PC-9 (cell line): ENCODE measurements around the gene COL13A1. TPM values are rescaled to one million over a fixed set of nuclear protein-coding genes. Genes with fewer than 3 reads are reported as not detected.

Source experiments
- BruUV-seq: library from RNA; stranded (reverse); fragments of 400-500 nt; replicated peaks from 2 replicates; lab custom pipeline; 2021; lab: Mats Ljungman, UMichigan
- CTCF ChIA-PET: fragments of 300-600 bp; sonication (Branson Sonifier 250); formaldehyde crosslinking; loops from one replicate; lab custom pipeline; 2022; ENCODE audit warnings: antibody characterized with exemption; lab: Charles Lee
- POLR2A ChIA-PET: fragments of 300-600 bp; sonication (Branson Sonifier 250); formaldehyde crosslinking; loops from one replicate; lab custom pipeline; 2022; ENCODE audit warnings: antibody characterized with exemption; ENCODE audit not compliant: unreplicated experiment; lab: Charles Lee
- DNase-seq, 2 experiments: peaks; one replicate each; pipeline versions ENCODE4 v3.0.0 to v3.0.0-alpha.2; 2015 to 2022; ENCODE audit warnings: mixed read lengths in 1 of 2
- H2AFZ ChIP-seq: fragments of 200-600 bp; sonication (generic); 2 replicates; pipeline ENCODE4 v1.8.1; 2017; ENCODE audit warnings: antibody characterized with exemption
- H3F3A ChIP-seq: fragments of 200-600 bp; sonication (generic); 2 replicates; pipeline ENCODE4 v1.8.1; 2017; ENCODE audit warnings: antibody characterized with exemption, mild to moderate bottlenecking, low read depth; ENCODE audit not compliant: insufficient read depth
- H3K27ac ChIP-seq: fragments of 200-600 bp; sonication (generic); 2 replicates; pipeline ENCODE4 v1.6.1; 2016; ENCODE audit warnings: mixed run types
- H3K27me3 ChIP-seq: fragments of 200-600 bp; sonication (generic); 2 replicates; pipeline ENCODE4 v1.6.1; 2016; ENCODE audit warnings: low read depth, mixed run types; ENCODE audit not compliant: insufficient read depth
- H3K36me3 ChIP-seq: fragments of 200-600 bp; sonication (generic); 2 replicates; pipeline ENCODE4 v1.6.1; 2016; ENCODE audit warnings: low read depth, mixed run types
- H3K4me1 ChIP-seq: fragments of 200-600 bp; sonication (generic); replicated peaks from 2 replicates; pipeline ENCODE4 v1.6.1; 2016; ENCODE audit warnings: mixed run types; ENCODE audit not compliant: insufficient read depth
- H3K4me2 ChIP-seq: fragments of 200-600 bp; sonication (generic); 2 replicates; pipeline ENCODE4 v1.6.1; 2017; ENCODE audit warnings: mixed run types
- H3K4me3 ChIP-seq: fragments of 200-600 bp; sonication (generic); 2 replicates; pipeline ENCODE4 v1.6.1; 2016; ENCODE audit warnings: mixed run types
- H3K79me2 ChIP-seq: fragments of 200-600 bp; sonication (generic); 2 replicates; pipeline ENCODE4 v1.6.1; 2017; ENCODE audit warnings: low read depth, mixed run types
- H3K9me2 ChIP-seq: fragments of 200-600 bp; sonication (generic); 2 replicates; pipeline ENCODE4 v1.8.1; 2017; ENCODE audit warnings: mild to moderate bottlenecking; ENCODE audit not compliant: insufficient read depth
- H3K9me3 ChIP-seq: fragments of 200-600 bp; sonication (generic); 2 replicates; pipeline ENCODE4 v1.8.1; 2016; ENCODE audit warnings: low read depth; ENCODE audit not compliant: insufficient read depth
- H4K20me1 ChIP-seq: fragments of 200-600 bp; sonication (generic); 2 replicates; pipeline ENCODE4 v1.8.1; 2017; ENCODE audit not compliant: insufficient read depth
- CTCF ChIP-seq: fragments of 200-600 bp; sonication (generic); conservative IDR thresholded peaks from 2 replicates; pipeline ENCODE4 v1.6.1; 2017; ENCODE audit warnings: mixed run types, antibody characterized with exemption, mild to moderate bottlenecking, moderate library complexity
- EZH2 ChIP-seq: fragments of 200-600 bp; sonication (generic); IDR thresholded peaks from 2 replicates; pipeline ENCODE4 v1.8.0; 2017; ENCODE audit warnings: antibody characterized with exemption, low read depth
- intact Hi-C: fragments of 100-400 bp; cut with micrococcal nuclease; formaldehyde crosslinking; loops from one replicate; pipeline ENCODE4 v1.10.0; 2022; ENCODE audit not compliant: unreplicated experiment
- total RNA-seq: library from RNA; stranded (reverse); gene quantifications from 2 replicates; pipeline ENCODE4 v1.2.3, GENCODE V29; 2021

COL13A1 gene
- total RNA-seq, 1 experiment from 2014 or later: 1.6 TPM

GRCh38 chr10:69800665-69801064 is 1.0 kb upstream of the COL13A1 start:
- H3F3A ChIP-seq: peaks cover 8% of the 10 kb centered on the region; the same call in 1 of the 2 replicates
- BruUV-seq: no TSS peak
- ChIA-PET POLR2A (interaction anchor here (0.6 kb wide), 1 partner anchor 346 kb away, joined by 3 read pairs; the partner anchor contains the start of gene TYSND1), CTCF (interaction anchor here (0.7 to 1.0 kb wide), 2 partner anchors 67 to 114 kb away, joined by 3 read pairs; no protein-coding TSS in a partner anchor)
- no peaks in the 10 kb centered on the region for H3K27me3 ChIP-seq
- no peak for TF ChIP-seq EZH2
- no peak for TF ChIP-seq CTCF
- peaks cover 32% of the 10 kb centered on the region; the same call in 1 of the 2 replicates for H3K4me1 ChIP-seq
- H3K9me3 ChIP-seq: no peaks in the 10 kb centered on the region
- peak overlapping the region; percentile 91 for H3K4me2 ChIP-seq
- H4K20me1 ChIP-seq: no peaks in the 10 kb centered on the region; the same call in 1 of the 2 replicates
- H3K79me2 ChIP-seq: peaks cover 22% of the 10 kb centered on the region; the same call in 1 of the 2 replicates
- H3K4me3 ChIP-seq: peak overlapping the region; percentile 70; the same call in 1 of the 2 replicates
- DNase-seq: no peak
- no peaks in the 10 kb centered on the region for H3K36me3 ChIP-seq
- intact Hi-C loops: loop anchor here (1.0 to 5.0 kb wide), 4 partner anchors 62 to 156 kb away; no protein-coding TSS in a partner anchor
- H3K27ac ChIP-seq: no peak overlapping the region
- no peaks in the 10 kb centered on the region for H3K9me2 ChIP-seq
- no peak overlapping the region for H2AFZ ChIP-seq

GRCh38 chr10:69801094-69801433 is 642 bp upstream of the COL13A1 start:
- Histone ChIP-seq H3K79me2 (peaks cover 22% of the 10 kb centered on the region; the same call in 1 of the 2 replicates), H3K4me1 (peaks cover 32% of the 10 kb centered on the region; the same call in 1 of the 2 replicates), H3K4me3 (peak overlapping the region; percentile 70), H3K4me2 (peak overlapping the region; percentile 91), H4K20me1 (no peaks in the 10 kb centered on the region; the same call in 1 of the 2 replicates), H3K27me3 (no peaks in the 10 kb centered on the region), H3K9me3 (no peaks in the 10 kb centered on the region), H3F3A (peaks cover 8% of the 10 kb centered on the region; the same call in 1 of the 2 replicates), H2AFZ (peak overlapping the region; percentile 83), H3K36me3 (no peaks in the 10 kb centered on the region), H3K27ac (no peak overlapping the region), H3K9me2 (no peaks in the 10 kb centered on the region)
- TF ChIP-seq CTCF (peak; percentile 82), EZH2 (no peak)
- BruUV-seq: no TSS peak
- ChIA-PET POLR2A (interaction anchor here (0.6 kb wide), 1 partner anchor 345 kb away, joined by 3 read pairs; the partner anchor contains the start of gene TYSND1), CTCF (interaction anchor here (0.6 to 1.0 kb wide), 7 partner anchors 32 to 345 kb away, joined by 3 to 9 read pairs (median 3); partner anchors contain the start of gene TYSND1)
- DNase-seq: peak; percentile 67
- intact Hi-C loops: loop anchor here (1.0 to 5.0 kb wide), 3 partner anchors 61 to 157 kb away; no protein-coding TSS in a partner anchor

DNA sequence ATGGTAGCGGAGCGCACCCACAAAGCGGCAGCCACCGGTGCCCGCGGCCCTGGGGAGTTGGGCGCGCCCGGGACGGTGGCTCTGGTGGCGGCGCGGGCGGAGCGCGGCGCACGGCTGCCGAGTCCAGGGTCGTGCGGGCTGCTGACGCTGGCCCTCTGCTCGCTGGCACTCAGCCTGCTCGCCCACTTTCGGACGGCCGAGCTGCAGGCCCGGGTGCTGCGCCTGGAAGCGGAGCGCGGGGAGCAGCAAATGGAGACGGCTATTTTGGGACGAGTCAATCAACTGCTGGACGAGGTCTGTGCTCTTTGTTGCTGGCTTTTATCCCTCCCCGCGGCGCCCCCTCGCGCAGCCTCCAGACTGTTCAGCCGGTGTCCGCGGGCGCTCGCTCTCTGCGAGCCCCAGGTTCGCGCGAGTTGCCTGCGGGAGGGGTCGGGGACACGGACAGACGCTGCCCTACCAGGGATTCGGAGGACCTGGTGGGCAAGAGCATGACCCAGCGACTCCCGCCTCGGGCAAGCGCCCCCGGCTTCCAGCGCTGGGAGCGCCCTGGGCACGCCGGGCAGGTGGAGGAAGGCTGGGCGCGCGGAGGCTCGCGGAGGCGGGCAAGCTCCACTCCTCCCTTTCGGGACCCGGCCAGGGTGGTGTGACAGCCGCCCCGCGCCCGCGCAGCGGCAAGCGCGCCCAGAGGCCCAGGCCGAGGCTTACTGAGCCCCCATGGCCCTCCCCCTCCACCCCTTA is 887 bp downstream of the COL13A1 start:
- no peaks in the 10 kb centered on the region for H3K9me3 ChIP-seq
- no peaks in the 10 kb centered on the region; the same call in 1 of the 2 replicates for H4K20me1 ChIP-seq
- intact Hi-C loops: loop anchor here (5.0 kb wide), 1 partner anchor 60 kb away; no protein-coding TSS in a partner anchor
- peak in 1 of 2 experiments; percentile 39 for DNase-seq
- TF ChIP-seq EZH2 (no peak), CTCF (no peak; the same call in 1 of the 2 replicates)
- H3K4me2 ChIP-seq: peak overlapping the region; percentile 91
- H3K4me3 ChIP-seq: peak overlapping the region; percentile 70
- H3K36me3 ChIP-seq: no peaks in the 10 kb centered on the region
- H3K27ac ChIP-seq: peak overlapping the region; percentile 3; the same call in 1 of the 2 replicates
- H3K4me1 ChIP-seq: peaks cover 41% of the 10 kb centered on the region
- peaks cover 22% of the 10 kb centered on the region; the same call in 1 of the 2 replicates for H3K79me2 ChIP-seq
- no TSS peak for BruUV-seq
- no peaks in the 10 kb centered on the region for H3K9me2 ChIP-seq
- H3K27me3 ChIP-seq: no peaks in the 10 kb centered on the region
- peak overlapping the region; percentile 83 for H2AFZ ChIP-seq
- ChIA-PET CTCF (interaction anchor here (0.6 to 0.7 kb wide), 2 partner anchors 110 to 161 kb away, joined by 3 to 4 read pairs; no protein-coding TSS in a partner anchor), POLR2A (no interaction called here)
- peaks cover 8% of the 10 kb centered on the region; the same call in 1 of the 2 replicates for H3F3A ChIP-seq
